ENCODE measurements around the gene ADAM22.
"Not testable (repeated sequence)": the region's sequence is repeated elsewhere in the genome, so short reads cannot be mapped to it uniquely, and the experiment has no call there.

The ADAM22 gene

DNA sequence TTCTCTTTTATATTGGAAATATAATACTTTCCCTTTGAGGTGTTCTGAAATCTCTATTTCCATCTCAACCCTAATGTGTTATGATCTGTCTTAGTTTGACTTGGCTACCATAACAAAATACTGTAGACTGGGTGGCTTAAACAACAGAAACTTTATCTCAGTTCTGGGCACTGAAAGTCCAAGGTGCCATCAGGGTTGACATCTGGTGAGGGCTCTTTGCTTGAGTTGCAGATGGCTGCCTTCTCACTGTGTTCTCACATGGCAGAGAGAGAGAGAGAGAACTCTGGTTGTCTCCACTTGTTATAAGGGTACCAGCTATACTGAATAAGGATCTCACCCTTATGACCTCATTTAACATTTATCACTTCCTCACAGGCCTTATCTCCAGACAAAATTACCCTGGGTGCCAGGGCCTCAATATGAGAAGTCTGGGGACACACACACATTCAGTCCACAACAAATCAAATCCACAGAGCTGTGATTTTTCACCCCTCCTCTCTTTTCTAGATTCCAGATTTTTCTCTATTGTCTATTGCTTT is 181.3 kb downstream of the ADAM22 start:
- DNase-seq = no peak

DNA sequence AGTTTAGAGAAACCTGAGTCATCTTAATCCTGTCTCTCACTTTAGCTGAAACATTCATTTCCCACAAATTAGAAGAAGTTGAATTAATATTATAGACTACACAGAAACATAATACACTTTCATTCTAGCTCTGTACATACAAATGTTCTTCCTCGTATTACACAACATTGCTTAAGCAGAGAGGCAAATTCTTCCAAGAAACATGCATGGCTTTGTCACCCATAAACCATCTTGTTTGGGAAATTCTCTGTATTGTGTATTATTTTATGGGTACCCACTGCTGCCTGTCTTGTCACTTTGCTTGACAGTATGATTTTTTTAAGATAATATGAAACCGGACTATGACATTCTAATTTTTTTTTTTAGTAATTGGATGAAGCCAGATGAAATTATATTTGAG is 181.8 kb downstream of the ADAM22 start:
- no peak for DNase-seq

DNA sequence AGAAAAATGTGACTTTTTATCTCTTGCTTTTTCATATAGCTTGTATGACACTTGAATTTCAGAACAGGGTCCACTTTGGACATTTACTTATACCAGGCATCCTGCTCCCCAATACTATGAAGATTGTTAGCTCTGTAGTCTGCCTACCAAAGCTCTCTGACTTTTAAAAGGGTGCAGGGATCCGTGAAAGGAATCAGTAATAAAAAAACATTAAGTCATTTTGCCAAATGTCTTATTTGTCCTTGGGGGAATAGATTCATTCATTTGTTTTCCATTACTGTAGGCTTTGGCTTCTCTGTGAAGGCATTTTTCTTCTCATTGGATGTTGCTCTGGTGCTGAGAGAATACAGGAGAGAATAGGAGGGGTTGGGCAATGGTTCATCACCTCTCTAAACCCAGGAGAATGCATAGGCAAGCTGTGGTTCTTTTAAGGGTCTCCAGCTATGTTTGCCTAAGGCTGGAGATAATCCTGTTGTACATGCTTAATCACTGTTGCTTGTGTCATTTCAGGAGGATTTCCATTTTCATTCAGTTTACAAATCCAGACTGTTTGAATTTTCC is 182.3 kb downstream of the ADAM22 start:
- DNase-seq = no peak

DNA sequence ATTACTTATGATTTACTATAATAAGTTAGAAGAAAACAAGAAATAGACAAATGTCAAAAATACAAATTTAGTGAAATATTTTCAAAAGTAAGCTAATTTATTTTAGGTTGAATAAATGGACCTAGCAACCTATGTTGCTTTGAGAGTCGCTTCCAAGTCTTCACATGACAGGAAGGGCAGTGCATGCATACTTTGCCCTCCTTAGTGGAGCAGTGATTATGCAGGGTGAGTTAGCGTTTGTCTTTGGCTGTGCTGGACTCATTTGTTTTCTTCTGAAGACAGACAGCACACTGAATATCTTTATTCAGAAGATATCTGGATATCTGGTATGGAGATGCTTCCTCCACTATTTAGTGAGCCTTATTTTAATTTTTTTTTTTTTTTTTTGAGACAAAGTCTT is 183.3 kb downstream of the ADAM22 start:
- no peak for DNase-seq

DNA sequence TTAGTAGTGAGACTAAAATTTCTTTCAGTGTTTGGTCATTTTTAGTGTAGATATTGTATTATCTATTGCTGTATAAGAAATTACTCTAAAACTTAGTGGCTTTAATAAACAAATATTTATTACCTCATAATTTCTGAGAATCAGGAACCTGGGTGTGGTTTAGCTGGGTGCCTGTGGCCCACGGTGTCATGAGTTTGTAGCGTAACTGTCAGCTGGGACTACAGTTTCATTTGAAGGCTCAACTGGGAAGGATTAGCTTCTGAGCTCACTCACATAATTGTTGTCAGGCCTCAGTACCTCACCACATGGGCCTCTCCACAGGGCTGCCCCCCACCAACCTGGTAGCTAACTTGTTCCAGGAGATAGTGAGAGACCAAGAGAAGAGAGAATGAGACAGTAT is 187.3 kb downstream of the ADAM22 start:
- no peak for DNase-seq

DNA sequence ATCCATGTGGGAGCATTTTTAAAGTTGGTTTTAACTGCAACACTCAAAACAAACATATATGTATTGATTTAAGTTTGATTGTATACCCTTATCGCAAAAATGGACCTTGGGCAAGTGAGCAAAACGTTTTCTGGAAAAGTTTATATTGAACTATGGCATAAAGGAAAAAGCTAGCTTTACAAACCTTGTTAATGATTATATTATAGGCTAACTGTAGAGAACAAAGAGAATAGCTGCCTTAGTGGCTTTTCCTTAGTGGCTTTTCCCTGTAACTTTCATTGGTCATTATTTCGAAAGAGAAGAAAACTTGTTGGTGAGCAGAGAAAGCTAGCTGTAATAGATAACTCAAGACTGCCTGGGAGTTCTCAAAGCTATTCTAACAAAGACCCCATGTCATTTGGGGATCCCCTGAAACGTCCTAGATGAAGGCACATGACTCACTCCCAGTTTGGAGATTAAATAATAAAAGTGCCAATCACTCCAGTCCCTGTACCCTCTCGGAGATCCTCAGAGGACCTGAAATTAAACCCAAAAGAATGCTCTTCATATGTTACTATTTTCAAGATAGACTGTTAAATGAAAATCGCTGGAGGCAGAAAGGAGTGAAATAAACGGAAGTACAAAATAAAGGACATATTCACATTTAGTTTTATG is 193.7 kb downstream of the ADAM22 start:
- DNase-seq = no peak

GRCh38 chr7:88132725-88133124 is 198.7 kb downstream of the ADAM22 start:
- DNase-seq = no peak

DNA sequence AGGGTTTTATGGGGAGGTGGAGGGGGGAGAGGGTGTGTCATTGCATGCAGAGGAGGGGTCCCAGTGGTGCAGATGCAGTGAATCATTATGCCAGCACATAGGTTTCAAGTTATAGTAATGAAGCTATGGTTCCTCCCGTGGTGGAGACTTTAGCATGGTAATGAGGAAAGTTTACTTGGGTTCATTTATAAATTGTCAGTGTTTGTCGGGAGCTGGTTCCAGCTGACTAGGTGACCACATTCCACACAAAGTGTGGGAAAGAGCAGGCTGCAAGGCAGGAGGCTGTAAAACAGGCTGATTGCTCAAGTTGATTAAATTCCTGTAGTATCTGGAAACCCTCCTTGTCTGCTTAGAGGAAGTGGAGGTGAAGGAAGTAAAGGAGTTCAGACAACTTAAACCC is 206.9 kb downstream of the ADAM22 start:
- no peak for DNase-seq

DNA sequence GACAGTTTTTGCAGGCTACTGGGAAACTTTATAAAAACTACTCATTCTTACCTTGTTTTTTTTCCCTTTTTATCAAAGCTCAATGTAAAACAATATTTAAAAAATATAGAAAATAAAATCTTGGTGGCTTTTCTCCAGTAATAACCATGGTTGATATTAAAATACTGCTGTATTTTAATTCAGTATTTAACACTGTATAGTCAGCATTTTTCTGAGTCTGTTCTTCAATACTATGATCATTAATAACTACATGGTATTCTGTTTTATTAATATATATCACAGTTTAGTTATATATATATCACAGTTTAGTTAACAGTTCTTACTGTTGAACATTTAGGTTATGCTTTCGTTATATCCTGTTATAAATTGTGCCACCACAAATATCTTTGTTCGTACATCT is 207.4 kb downstream of the ADAM22 start:
- no peak for DNase-seq

DNA sequence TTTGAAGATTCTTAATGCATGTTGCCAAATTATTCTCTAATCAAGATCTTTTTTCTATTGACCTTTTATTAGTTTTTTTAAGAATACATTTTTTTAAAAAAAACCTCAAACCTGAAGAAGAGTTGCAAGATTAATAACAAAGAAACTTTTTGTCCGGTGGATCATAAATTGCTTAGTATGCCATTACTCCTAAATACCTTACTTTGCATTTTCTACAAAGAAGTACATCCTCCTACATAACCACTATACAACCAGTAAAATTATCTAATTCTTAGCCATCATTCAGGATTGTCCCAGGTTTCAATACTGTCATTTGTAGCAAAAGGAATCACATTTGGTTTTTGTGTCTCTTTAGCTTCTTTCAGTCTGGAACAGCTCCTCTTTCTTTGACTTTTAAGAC is 207.9 kb downstream of the ADAM22 start:
- DNase-seq = no peak

GRCh38 chr7:88146616-88147015 is 212.6 kb downstream of the ADAM22 start:
- no peak for DNase-seq

GRCh38 chr7:88147341-88147740 is 213.3 kb downstream of the ADAM22 start:
- no peak for DNase-seq

- DNase-seq = no peak
These were observed 213.9 kb downstream of the ADAM22 start for GRCh38 chr7:88147949-88148348.

DNA sequence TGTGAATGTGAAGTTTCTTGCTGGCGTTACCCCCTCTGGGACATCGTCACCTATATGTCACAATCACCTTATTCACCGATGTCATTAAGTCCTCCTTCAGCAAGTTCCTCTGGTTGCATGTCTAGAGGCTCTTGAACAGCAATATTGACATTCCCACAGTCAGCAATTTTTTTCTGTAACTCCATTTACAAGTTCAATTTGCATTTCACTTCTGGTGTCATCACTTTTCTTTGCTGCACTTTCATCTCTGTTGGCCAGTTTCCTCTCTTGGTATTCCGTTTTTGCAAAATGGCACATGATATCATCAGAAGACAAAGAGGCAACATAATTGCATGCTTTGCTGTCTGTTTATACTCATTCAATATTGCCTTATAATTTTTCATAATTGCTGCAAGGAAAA is 216.0 kb downstream of the ADAM22 start:
- DNase-seq = no peak

- no peak for DNase-seq
These were observed 217.2 kb downstream of the ADAM22 start for GRCh38 chr7:88151119-88151790.

GRCh38 chr7:88153378-88153777 is 219.3 kb downstream of the ADAM22 start:
- DNase-seq = no peak

DNA sequence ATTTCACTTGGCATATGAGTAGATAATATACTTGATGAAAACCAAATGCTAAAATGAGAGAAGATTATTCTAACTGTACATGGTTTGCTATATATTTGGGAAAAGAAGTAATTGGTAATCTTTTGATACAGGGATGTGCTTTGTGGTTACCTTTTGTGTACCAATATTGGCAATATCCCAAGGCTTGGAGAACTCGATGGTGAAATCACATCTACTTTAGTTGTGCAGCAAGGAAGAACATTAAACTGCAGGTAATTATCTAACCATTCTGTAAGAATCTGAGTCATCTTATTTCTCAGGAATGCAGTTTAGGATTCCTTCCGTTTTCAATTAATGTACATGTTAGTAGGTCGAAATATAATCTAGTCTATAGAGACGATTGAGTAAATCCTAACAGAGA is 221.7 kb downstream of the ADAM22 start:
- DNase-seq = no peak

GRCh38 chr7:88156356-88156755 is 222.3 kb downstream of the ADAM22 start:
- no peak for DNase-seq

GRCh38 chr7:88159741-88160140 is 225.7 kb downstream of the ADAM22 start:
- not testable (repeated sequence) for DNase-seq

- no peak for DNase-seq
These were observed 231.6 kb downstream of the ADAM22 start for GRCh38 chr7:88165697-88166096.

DNA sequence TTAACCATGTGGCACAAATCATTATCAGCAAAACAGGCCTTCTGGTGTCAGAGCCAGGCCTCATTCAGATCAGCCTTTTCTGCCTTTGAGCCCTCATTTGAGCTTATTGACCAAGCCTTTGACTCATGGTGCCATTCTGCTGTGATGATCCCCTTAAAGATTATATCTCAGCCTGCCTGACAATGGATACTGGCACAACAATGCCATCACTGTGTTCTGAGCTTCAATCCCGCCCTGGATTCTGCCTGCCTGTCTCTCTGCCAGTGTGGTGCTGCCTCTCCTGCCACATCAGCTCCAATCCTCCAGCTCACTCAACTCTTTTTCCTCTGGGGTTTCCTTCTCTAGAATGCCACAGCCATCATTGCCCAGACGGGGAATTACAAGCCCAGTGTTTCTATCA is 233.2 kb downstream of the ADAM22 start:
- no peak for DNase-seq

GRCh38 chr7:88167721-88168120 is 233.7 kb downstream of the ADAM22 start:
- no peak for DNase-seq

- DNase-seq = no peak
These were observed 235.8 kb downstream of the ADAM22 start for GRCh38 chr7:88169717-88170320.

GRCh38 chr7:88172842-88173241 is 238.8 kb downstream of the ADAM22 start:
- no peak for DNase-seq

Data from activated naive CD4-positive, alpha-beta T cell treated with anti-CD3 and anti-CD28 coated beads, Interleukin-2, amount 50 U/mL, for 16 hours (primary cell).